OCI-LY1 (cell line): ENCODE data around the gene TET1.
"Not testable (repeated sequence)": the region's sequence is repeated elsewhere in the genome, so short reads cannot be mapped to it uniquely, and the experiment has no call there.

Experiments used
- H2AFZ ChIP-seq: fragments of 200-600 bp; sonication (generic), shearing (Covaris generic); 2 replicates; pipeline ENCODE4 v1.6.0; 2014; ENCODE audit warnings: antibody characterized with exemption, mild to moderate bottlenecking, low read length
- H3F3A ChIP-seq: fragments of 200-600 bp; sonication (generic), shearing (Covaris generic); 2 replicates; pipeline ENCODE4 v1.6.0; 2014; ENCODE audit warnings: mild to moderate bottlenecking, antibody characterized with exemption, low read length, moderate library complexity; ENCODE audit not compliant: insufficient read depth
- H3K27ac ChIP-seq: fragments of 200-600 bp; sonication (generic); 2 replicates; pipeline ENCODE4 v1.5.1; 2014; ENCODE audit warnings: low read length, mixed run types, mild to moderate bottlenecking, low read depth; ENCODE audit not compliant: poor library complexity, severe bottlenecking
- H3K27me3 ChIP-seq: fragments of 200-600 bp; sonication (generic); 2 replicates; pipeline ENCODE4 v1.6.0; 2014; ENCODE audit warnings: antibody characterized with exemption, mild to moderate bottlenecking, low read length, moderate library complexity; ENCODE audit not compliant: insufficient read depth
- H3K36me3 ChIP-seq: fragments of 200-600 bp; sonication (generic); 2 replicates; pipeline ENCODE4 v1.6.1; 2014; ENCODE audit warnings: mild to moderate bottlenecking, antibody characterized with exemption, low read length, moderate library complexity, mixed read lengths; ENCODE audit not compliant: insufficient read depth
- H3K4me1 ChIP-seq: fragments of 200-600 bp; sonication (generic); 2 replicates; pipeline ENCODE4 v1.5.1; 2014; ENCODE audit warnings: mild to moderate bottlenecking, low read length, moderate library complexity; ENCODE audit not compliant: insufficient read depth, severe bottlenecking
- H3K4me2 ChIP-seq: fragments of 200-600 bp; sonication (generic), shearing (Covaris generic); 2 replicates; pipeline ENCODE4 v1.6.1; 2014; ENCODE audit warnings: low read length
- H3K4me3 ChIP-seq: fragments of 200-600 bp; sonication (generic); 2 replicates; pipeline ENCODE4 v1.5.1; 2014; ENCODE audit warnings: low read length, low read depth, mild to moderate bottlenecking, mixed read lengths; ENCODE audit not compliant: poor library complexity, severe bottlenecking
- H3K79me2 ChIP-seq: fragments of 200-600 bp; shearing (Covaris generic); 2 replicates; pipeline ENCODE4 v1.6.1; 2016; ENCODE audit warnings: mixed run types, low read length, mixed read lengths; ENCODE audit not compliant: insufficient read depth
- H3K9ac ChIP-seq: fragments of 200-600 bp; sonication (generic), shearing (Covaris generic); 2 replicates; pipeline ENCODE4 v1.6.1; 2014; ENCODE audit warnings: mild to moderate bottlenecking, low read length, mixed read lengths
- H3K9me2 ChIP-seq: fragments of 200-600 bp; sonication (generic), shearing (Covaris generic); 2 replicates; pipeline ENCODE4 v1.6.1; 2014; ENCODE audit warnings: low read depth, mild to moderate bottlenecking, low read length, mixed read lengths
- H3K9me3 ChIP-seq: fragments of 200-600 bp; shearing (Covaris generic); 2 replicates; pipeline ENCODE4 v1.6.1; 2014; ENCODE audit warnings: low read length, mixed read lengths
- H4K20me1 ChIP-seq: fragments of 200-600 bp; sonication (generic), shearing (Covaris generic); 2 replicates; pipeline ENCODE4 v1.6.0; 2016; ENCODE audit warnings: mild to moderate bottlenecking, low read length; ENCODE audit not compliant: insufficient read depth
- EZH2 ChIP-seq: fragments of 200-600 bp; sonication (generic), shearing (Covaris generic); IDR thresholded peaks from 2 replicates; pipeline ENCODE4 v1.8.0; 2017; ENCODE audit warnings: borderline replicate concordance, mixed run types, mild to moderate bottlenecking, antibody characterized with exemption, low read length, moderate library complexity, mixed read lengths
- TF ChIP-seq, protein P1 (sequence below): fragments of 200-600 bp; sonication (generic), shearing (Covaris generic); IDR thresholded peaks from 2 replicates; pipeline ENCODE4 v1.5.1; 2017; ENCODE audit warnings: mild to moderate bottlenecking, antibody characterized with exemption, low read length, moderate library complexity, mixed read lengths

TET1 gene

DNA sequence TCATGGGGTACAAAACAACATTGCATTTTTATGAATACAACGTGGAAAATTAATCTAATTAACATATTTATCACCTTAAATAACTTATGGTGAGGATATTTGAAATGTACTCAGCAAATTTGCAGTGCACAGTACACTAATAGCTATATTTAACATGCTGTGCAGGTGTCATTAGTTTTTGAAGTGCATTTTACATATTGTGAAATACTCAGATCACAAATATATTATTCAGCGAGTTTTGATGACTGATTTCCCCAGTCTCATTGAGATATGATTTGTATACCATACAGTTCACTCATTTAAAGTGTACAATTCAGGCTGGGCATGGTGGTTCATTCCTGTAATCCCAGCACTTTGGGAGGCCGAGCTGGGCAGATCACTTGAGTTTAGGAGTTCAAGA lies 59.5 kb downstream of the TET1 start:
- TF ChIP-seq, protein P1, sequence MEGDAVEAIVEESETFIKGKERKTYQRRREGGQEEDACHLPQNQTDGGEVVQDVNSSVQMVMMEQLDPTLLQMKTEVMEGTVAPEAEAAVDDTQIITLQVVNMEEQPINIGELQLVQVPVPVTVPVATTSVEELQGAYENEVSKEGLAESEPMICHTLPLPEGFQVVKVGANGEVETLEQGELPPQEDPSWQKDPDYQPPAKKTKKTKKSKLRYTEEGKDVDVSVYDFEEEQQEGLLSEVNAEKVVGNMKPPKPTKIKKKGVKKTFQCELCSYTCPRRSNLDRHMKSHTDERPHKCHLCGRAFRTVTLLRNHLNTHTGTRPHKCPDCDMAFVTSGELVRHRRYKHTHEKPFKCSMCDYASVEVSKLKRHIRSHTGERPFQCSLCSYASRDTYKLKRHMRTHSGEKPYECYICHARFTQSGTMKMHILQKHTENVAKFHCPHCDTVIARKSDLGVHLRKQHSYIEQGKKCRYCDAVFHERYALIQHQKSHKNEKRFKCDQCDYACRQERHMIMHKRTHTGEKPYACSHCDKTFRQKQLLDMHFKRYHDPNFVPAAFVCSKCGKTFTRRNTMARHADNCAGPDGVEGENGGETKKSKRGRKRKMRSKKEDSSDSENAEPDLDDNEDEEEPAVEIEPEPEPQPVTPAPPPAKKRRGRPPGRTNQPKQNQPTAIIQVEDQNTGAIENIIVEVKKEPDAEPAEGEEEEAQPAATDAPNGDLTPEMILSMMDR = no peak
- no peak for TF ChIP-seq EZH2
- Histone ChIP-seq H3K4me2 (no peak overlapping the region), H3F3A (no peaks in the 10 kb centered on the region), H3K4me1 (no peaks in the 10 kb centered on the region), H3K4me3 (no peak overlapping the region), H3K9ac (no peak overlapping the region), H3K9me2 (no peaks in the 10 kb centered on the region), H4K20me1 (no peaks in the 10 kb centered on the region), H3K27ac (no peak overlapping the region), H3K27me3 (no peaks in the 10 kb centered on the region), H3K9me3 (no peaks in the 10 kb centered on the region), H3K79me2 (no peaks in the 10 kb centered on the region), H3K36me3 (no peaks in the 10 kb centered on the region), H2AFZ (no peak overlapping the region)

DNA sequence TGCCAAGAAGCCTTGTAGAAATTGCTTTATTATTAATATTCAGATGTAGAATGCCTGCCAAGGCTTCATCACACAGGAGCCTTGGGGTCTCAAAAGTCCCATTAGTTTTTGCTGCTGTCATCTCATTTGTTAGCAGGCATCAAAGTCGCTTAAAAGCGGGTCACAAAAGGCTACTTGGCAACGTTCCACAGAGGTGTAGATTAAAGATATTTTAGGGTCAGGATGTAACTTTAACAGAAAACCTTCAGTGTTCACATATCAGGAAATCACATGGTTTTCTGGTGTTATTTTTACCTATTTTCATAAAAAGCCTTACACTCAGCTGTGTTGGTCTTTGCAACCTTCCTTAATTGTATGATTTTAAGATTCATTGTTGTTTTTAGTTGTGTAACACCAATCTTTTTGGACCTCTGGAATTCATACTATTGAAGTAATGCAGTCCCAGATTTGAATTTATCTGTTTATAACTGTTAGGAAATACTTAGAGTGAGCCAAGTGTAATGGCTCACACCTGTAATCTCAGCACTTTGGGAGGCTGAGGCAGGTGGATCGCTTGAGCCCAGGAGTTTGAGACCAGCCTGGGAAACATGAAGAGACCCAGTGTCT lies 65.3 kb downstream of the TET1 start:
- Histone ChIP-seq H4K20me1 (no peaks in the 10 kb centered on the region), H3K9me3 (no peaks in the 10 kb centered on the region), H3K4me1 (no peaks in the 10 kb centered on the region), H3K9me2 (no peaks in the 10 kb centered on the region), H3F3A (no peaks in the 10 kb centered on the region), H3K27ac (no peak overlapping the region), H3K4me3 (no peak overlapping the region), H2AFZ (no peak overlapping the region), H3K9ac (no peak overlapping the region), H3K4me2 (no peak overlapping the region), H3K79me2 (no peaks in the 10 kb centered on the region), H3K36me3 (no peaks in the 10 kb centered on the region), H3K27me3 (no peaks in the 10 kb centered on the region)
- TF ChIP-seq EZH2 = no peak
- TF ChIP-seq, protein P1 = no peak

DNA sequence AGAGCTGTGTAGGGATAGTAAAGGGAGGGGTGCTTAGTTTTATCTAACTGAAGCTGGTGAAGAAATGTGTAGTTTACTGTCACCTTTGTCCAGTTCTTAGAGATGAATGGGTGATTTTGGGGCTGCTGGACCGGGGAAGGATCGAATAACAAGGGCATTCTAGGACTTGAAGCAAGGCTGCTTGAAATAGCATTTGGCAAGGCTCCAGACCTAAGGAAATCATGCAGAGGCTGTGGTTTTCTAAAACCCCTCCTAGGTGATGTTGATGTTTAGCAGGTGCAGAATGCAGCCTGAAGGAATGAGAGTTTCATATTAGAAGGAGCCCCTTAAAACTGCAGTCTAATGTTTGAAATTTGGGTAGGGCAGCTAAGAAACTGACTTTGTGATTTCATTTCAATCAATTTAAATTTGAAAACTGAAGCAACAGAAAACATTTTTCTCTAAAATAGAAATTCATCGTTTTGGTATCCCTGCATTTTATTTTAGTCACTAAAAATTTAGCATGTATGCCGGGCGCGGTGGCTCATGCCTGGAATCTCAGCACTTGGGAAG lies 68.5 kb downstream of the TET1 start:
- Histone ChIP-seq H4K20me1 (no peaks in the 10 kb centered on the region), H2AFZ (no peak overlapping the region), H3K4me2 (no peak overlapping the region), H3K27me3 (no peaks in the 10 kb centered on the region), H3K4me3 (no peak overlapping the region), H3F3A (no peaks in the 10 kb centered on the region), H3K9ac (no peak overlapping the region), H3K36me3 (no peaks in the 10 kb centered on the region), H3K4me1 (no peaks in the 10 kb centered on the region), H3K9me3 (no peaks in the 10 kb centered on the region), H3K9me2 (no peaks in the 10 kb centered on the region), H3K79me2 (no peaks in the 10 kb centered on the region), H3K27ac (no peak overlapping the region)
- TF ChIP-seq, protein P1 = no peak
- no peak for TF ChIP-seq EZH2

DNA sequence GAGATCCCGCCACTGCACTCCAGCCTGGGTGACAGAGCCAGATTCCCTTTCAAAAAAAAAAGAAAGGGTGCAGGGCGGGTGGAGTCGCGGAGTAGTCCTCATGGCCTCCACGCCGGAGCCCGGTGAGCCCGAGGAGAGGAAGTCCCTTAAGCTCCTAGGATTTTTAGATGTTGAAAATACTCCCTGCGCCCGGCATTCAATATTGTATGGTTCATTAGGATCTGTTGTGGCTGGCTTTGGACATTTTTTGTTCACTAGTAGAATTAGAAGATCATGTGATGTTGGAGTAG lies 72.1 kb downstream of the TET1 start:
- not testable (repeated sequence) for H2AFZ ChIP-seq, H4K20me1 ChIP-seq, H3K27me3 ChIP-seq, H3K9me2 ChIP-seq, H3K27ac ChIP-seq, H3K4me1 ChIP-seq, H3K79me2 ChIP-seq, H3K9ac ChIP-seq, H3K36me3 ChIP-seq, H3K4me3 ChIP-seq, H3K4me2 ChIP-seq, H3K9me3 ChIP-seq, H3F3A ChIP-seq
